ENCODE measurements around the gene HNRNPM. TPM values are rescaled to one million over a fixed set of nuclear protein-coding genes. Genes with fewer than 3 reads are reported as not detected.
"Not testable (repeated sequence)": the region's sequence is repeated elsewhere in the genome, so short reads cannot be mapped to it uniquely, and the experiment has no call there.

The HNRNPM gene
- total RNA-seq, 1 experiment from 2014 or later, result 298 TPM

DNA sequence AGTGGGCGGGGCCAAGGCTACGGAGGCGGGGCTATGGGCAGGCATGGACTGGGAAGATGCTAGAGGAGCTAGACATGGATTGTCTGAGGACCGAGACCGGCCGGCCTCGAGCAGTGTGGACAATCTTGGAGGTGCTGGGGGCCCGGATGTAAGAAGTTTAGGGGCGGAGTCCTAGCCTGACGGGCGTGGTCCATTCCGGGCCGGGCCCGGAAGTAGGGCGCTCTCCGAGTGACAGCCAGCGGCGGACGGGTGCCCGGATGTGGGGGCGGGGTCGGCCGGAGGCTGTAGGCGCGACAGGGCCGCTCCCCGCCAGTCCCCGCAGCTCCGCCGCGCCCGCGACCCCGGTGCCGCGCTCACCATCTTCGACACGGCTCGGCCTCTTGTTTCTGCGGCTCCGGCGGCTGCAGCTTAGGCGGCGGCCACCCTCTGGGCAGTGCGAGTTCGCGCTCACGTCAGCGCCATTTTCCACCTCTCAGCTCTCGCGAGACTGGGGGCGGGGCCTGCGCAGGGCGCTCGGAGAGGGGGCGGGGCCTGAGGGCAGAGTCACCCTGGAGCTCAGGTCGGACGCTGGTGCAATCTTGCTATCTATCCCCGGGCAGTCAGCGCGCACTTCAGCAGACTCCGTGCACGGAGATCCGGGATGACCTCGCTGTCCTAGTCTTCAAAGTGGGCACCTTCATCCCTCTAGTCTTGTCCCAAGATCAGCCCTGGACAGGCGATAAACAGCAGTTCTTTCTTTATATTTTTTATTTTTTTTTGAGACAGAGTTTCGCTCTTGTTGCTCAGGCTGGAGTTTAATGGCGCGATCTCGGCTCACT lies 69.1 kb downstream of the HNRNPM start, which contains the start of gene ZNF414:
TSS of gene ZNF414 (minus strand) at position 481 of the 818 bp plus-strand sequence. CDS start at position 360, 121 bp downstream.
- Histone ChIP-seq H3K27ac (ENCODE audit: low read depth, low read length) (peak within 1 kb of the TSS; percentile 95), H2AFZ (ENCODE audit: low read depth, low read length, poor library complexity, severe bottlenecking) (no peak within 1 kb of the TSS), H3K9me2 (ENCODE audit: insufficient read depth) (no peaks in the 10 kb centered on the region), H3K4me1 (ENCODE audit: control insufficient read depth in 1 of 2, insufficient read depth in 2 of 2, low read length in 2 of 2) (peaks cover 21 to 41% of the 10 kb centered on the region in 2 experiments), H4K20me1 (ENCODE audit: insufficient read depth) (no peaks in the 10 kb centered on the region), H3K27me3 (ENCODE audit: insufficient read depth, low read length) (no peaks in the 10 kb centered on the region), H3K9ac (ENCODE audit: low read length) (peak within 1 kb of the TSS; percentile 87), H3K79me2 (ENCODE audit: insufficient read depth, low read length) (no peaks in the 10 kb centered on the region), H3K36me3 (ENCODE audit: control insufficient read depth in 1 of 2, insufficient read depth in 2 of 2, low read length in 2 of 2) (no peaks in the 10 kb centered on the region), H3K9me3 (ENCODE audit: control insufficient read depth in 1 of 2, insufficient read depth in 1 of 2, low read depth in 1 of 2, low read length in 2 of 2) (no peaks in the 10 kb centered on the region), H3K4me2 (ENCODE audit: low read length) (peak within 1 kb of the TSS; percentile 87), H3K4me3 (replicated peaks in 1 of 2; ENCODE audit: low read depth in 1 of 2, low read length in 2 of 2) (peak within 1 kb of the TSS; percentile 59 to 78)
- TF ChIP-seq CBX3 (IDR thresholded peaks at IDR 0.05; ENCODE audit: low read depth) (peak; percentile 53; the same call in 1 of the 2 replicates), SP1 (IDR thresholded peaks at IDR 0.05; ENCODE audit: low read depth) (peak; percentile 66), POLR2A (IDR thresholded peaks at IDR 0.05; ENCODE audit: borderline replicate concordance, extremely low read depth, insufficient read depth, insufficient read length) (peak; percentile 94), EGR1 (IDR thresholded peaks at IDR 0.05; ENCODE audit: low read depth) (peak; percentile 81), ZFX (IDR thresholded peaks at IDR 0.05) (0 out of 2 replicates have a peak, but pooled peaks have one; percentile 32), EZH2phosphoT487 (IDR thresholded peaks at IDR 0.05; ENCODE audit: borderline replicate concordance) (no peak), SIN3A (IDR thresholded peaks at IDR 0.05; ENCODE audit: low read depth) (peak; percentile 73; the same call in 1 of the 2 replicates), RAD21 (IDR thresholded peaks at IDR 0.05; ENCODE audit: low read depth) (no peak), YY1 (IDR thresholded peaks at IDR 0.05; ENCODE audit: extremely low read depth, insufficient replicate concordance, low read depth, low read length) (peak; percentile 92), POLR2AphosphoS5 (IDR thresholded peaks at IDR 0.05; ENCODE audit: low read depth, low read length) (peak; percentile 98)
- TF ChIP-seq, protein P1, sequence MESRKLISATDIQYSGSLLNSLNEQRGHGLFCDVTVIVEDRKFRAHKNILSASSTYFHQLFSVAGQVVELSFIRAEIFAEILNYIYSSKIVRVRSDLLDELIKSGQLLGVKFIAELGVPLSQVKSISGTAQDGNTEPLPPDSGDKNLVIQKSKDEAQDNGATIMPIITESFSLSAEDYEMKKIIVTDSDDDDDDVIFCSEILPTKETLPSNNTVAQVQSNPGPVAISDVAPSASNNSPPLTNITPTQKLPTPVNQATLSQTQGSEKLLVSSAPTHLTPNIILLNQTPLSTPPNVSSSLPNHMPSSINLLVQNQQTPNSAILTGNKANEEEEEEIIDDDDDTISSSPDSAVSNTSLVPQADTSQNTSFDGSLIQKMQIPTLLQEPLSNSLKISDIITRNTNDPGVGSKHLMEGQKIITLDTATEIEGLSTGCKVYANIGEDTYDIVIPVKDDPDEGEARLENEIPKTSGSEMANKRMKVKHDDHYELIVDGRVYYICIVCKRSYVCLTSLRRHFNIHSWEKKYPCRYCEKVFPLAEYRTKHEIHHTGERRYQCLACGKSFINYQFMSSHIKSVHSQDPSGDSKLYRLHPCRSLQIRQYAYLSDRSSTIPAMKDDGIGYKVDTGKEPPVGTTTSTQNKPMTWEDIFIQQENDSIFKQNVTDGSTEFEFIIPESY (IDR thresholded peaks at IDR 0.05; ENCODE audit: extremely low read depth, insufficient replicate concordance, low read length), result peak; percentile 92
- TF ChIP-seq, protein P2, sequence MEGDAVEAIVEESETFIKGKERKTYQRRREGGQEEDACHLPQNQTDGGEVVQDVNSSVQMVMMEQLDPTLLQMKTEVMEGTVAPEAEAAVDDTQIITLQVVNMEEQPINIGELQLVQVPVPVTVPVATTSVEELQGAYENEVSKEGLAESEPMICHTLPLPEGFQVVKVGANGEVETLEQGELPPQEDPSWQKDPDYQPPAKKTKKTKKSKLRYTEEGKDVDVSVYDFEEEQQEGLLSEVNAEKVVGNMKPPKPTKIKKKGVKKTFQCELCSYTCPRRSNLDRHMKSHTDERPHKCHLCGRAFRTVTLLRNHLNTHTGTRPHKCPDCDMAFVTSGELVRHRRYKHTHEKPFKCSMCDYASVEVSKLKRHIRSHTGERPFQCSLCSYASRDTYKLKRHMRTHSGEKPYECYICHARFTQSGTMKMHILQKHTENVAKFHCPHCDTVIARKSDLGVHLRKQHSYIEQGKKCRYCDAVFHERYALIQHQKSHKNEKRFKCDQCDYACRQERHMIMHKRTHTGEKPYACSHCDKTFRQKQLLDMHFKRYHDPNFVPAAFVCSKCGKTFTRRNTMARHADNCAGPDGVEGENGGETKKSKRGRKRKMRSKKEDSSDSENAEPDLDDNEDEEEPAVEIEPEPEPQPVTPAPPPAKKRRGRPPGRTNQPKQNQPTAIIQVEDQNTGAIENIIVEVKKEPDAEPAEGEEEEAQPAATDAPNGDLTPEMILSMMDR (IDR thresholded peaks at IDR 0.05 in 2 of 3, conservative IDR thresholded peaks at IDR 0.05 in 1 of 3; ENCODE audit: borderline replicate concordance in 1 of 3, insufficient read depth in 1 of 3, low read depth in 2 of 3, low read length in 2 of 3), result no peak
- intact Hi-C loops (cut with micrococcal nuclease), result loop anchor here (10.0 kb wide), 1 partner anchor 99 kb away; the partner anchor contains the start of gene MARCHF2
- RAD21 ChIA-PET (ENCODE audit: low non-redundant PET in 1 of 2, low total read pairs in 2 of 2, uncharacterized antibody in 2 of 2, unreplicated experiment in 2 of 2), result interaction anchor here (0.7 to 1.4 kb wide), 4 partner anchors 11 to 101 kb away, joined by 3 read pairs; partner anchors contain the start of gene MARCHF2 (in 2 of the 2)
- CTCF ChIA-PET, result interaction anchor here (1.0 to 2.0 kb wide), 8 partner anchors 9 to 610 kb away, joined by 3 to 21 read pairs (median 4); partner anchors contain the start of genes MAP2K7 and MARCHF2
- BruUV-seq (replicated peaks), result no TSS peak
- ATAC-seq (peak; percentile 85), DNase-seq (ENCODE audit: low read depth, low spot score) (peak; percentile 97)
- POLR2A ChIA-PET, result interaction anchor here (0.7 to 3.1 kb wide), 28 partner anchors 8 to 247 kb away, joined by 3 to 69 read pairs (median 6); partner anchors contain the start of genes ANGPTL4, HNRNPM, MARCHF2 and MYO1F

DNA sequence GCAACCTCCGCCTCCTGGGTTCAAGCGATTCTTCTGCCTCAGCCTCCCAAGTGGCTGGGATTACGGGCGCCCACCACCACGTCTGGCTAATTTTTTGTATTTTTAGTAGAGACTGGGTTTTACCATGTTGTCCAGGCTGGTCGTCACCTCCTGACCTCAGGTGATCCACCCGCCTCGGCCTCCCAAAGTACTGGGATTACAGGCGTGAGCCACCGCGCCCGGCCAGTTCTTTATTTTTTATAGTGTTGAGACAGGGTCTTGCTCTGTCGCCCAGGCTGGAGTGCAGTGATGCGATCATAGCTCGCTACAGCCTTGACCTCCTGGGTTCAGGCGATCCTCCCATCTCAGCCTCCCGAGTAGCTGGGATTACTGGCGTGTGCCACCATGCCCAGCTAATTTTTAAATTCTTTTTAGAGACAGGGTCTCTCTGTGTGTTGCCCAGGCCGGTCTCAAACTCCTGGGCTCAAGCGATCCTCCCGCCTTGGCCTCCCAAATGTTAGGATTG lies 69.8 kb downstream of the HNRNPM start:
- RAD21 ChIA-PET (ENCODE audit: low non-redundant PET in 1 of 2, low total read pairs in 2 of 2, uncharacterized antibody in 2 of 2, unreplicated experiment in 2 of 2), result interaction anchor here (0.8 to 1.4 kb wide), 2 partner anchors 101 kb away, joined by 3 read pairs; partner anchors contain the start of gene MARCHF2 (in 2 of the 2)
- Histone ChIP-seq H3K4me3 (replicated peaks in 1 of 2; ENCODE audit: low read depth in 1 of 2, low read length in 2 of 2) (peak overlapping the region; percentile 59 to 78), H3K4me1 (ENCODE audit: control insufficient read depth in 1 of 2, insufficient read depth in 2 of 2, low read length in 2 of 2) (peaks cover 21 to 41% of the 10 kb centered on the region in 2 experiments), H3K27ac (ENCODE audit: low read depth, low read length) (peak overlapping the region; percentile 95), H3K9ac (ENCODE audit: low read length) (peak overlapping the region; percentile 87), H3K4me2 (ENCODE audit: low read length) (peak overlapping the region; percentile 87)
- not testable (repeated sequence) for H3K36me3 ChIP-seq (ENCODE audit: control insufficient read depth in 1 of 2, insufficient read depth in 2 of 2, low read length in 2 of 2); H3K79me2 ChIP-seq (ENCODE audit: insufficient read depth, low read length); H3K9me3 ChIP-seq (ENCODE audit: control insufficient read depth in 1 of 2, insufficient read depth in 1 of 2, low read depth in 1 of 2, low read length in 2 of 2); H2AFZ ChIP-seq (ENCODE audit: low read depth, low read length, poor library complexity, severe bottlenecking); ATAC-seq; H3K27me3 ChIP-seq (ENCODE audit: insufficient read depth, low read length); DNase-seq (ENCODE audit: low read depth, low spot score); H3K9me2 ChIP-seq (ENCODE audit: insufficient read depth); H4K20me1 ChIP-seq (ENCODE audit: insufficient read depth)
- intact Hi-C loops (cut with micrococcal nuclease), result loop anchor here (10.0 kb wide), 1 partner anchor 100 kb away; the partner anchor contains the start of gene MARCHF2
- CTCF ChIA-PET, result interaction anchor here (1.0 to 2.0 kb wide), 5 partner anchors 9 to 167 kb away, joined by 4 to 21 read pairs (median 5); partner anchors contain the start of gene MARCHF2
- TSS peak; percentile 94 for BruUV-seq (replicated peaks)
- POLR2A ChIA-PET, result interaction anchor here (0.9 to 3.1 kb wide), 17 partner anchors 9 to 248 kb away, joined by 3 to 69 read pairs (median 6); partner anchors contain the start of genes HNRNPM, MARCHF2, MYO1F and RAB11B

Data from HCT116 (cell line).